WI38 (cell line): ENCODE measurements around the gene SOD2.
"Not testable (repeated sequence)": the region's sequence is repeated elsewhere in the genome, so short reads cannot be mapped to it uniquely, and the experiment has no call there.

Experiments
- H3K4me3 ChIP-seq: 2 replicates; pipeline ENCODE4 v1.5.1; 2011; ENCODE audit warnings: low read depth, mild to moderate bottlenecking, control low read depth, low read length
- TF ChIP-seq, protein P1 (sequence below): IDR thresholded peaks from 2 replicates; pipeline ENCODE4 v1.5.1; 2012; ENCODE audit warnings: low read depth, mild to moderate bottlenecking, control low read depth, low read length

The SOD2 gene

DNA sequence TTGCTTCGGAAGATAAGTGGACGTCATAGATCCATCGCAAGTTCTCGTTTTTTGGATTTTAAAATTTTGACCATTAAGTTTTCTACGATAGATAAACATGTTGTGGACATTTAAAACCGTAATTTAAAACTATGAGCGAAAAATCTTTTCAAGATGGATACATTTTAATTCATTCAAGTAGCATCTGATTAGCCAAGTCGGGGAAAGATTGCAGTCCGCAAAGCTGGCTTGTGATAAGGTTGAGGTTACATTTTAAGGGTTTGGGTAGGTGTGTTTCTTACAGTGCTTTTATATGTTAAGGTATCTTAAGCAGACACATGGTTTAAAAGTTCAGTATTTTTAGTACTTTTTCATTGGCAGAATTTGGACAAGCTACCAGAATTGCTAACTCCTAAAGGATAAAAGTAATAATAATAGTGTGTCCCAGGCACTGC lies 35.5 kb upstream of the SOD2 start:
- peak overlapping the region; percentile 87 for H3K4me3 ChIP-seq
- TF ChIP-seq, protein P1, sequence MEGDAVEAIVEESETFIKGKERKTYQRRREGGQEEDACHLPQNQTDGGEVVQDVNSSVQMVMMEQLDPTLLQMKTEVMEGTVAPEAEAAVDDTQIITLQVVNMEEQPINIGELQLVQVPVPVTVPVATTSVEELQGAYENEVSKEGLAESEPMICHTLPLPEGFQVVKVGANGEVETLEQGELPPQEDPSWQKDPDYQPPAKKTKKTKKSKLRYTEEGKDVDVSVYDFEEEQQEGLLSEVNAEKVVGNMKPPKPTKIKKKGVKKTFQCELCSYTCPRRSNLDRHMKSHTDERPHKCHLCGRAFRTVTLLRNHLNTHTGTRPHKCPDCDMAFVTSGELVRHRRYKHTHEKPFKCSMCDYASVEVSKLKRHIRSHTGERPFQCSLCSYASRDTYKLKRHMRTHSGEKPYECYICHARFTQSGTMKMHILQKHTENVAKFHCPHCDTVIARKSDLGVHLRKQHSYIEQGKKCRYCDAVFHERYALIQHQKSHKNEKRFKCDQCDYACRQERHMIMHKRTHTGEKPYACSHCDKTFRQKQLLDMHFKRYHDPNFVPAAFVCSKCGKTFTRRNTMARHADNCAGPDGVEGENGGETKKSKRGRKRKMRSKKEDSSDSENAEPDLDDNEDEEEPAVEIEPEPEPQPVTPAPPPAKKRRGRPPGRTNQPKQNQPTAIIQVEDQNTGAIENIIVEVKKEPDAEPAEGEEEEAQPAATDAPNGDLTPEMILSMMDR = no peak

DNA sequence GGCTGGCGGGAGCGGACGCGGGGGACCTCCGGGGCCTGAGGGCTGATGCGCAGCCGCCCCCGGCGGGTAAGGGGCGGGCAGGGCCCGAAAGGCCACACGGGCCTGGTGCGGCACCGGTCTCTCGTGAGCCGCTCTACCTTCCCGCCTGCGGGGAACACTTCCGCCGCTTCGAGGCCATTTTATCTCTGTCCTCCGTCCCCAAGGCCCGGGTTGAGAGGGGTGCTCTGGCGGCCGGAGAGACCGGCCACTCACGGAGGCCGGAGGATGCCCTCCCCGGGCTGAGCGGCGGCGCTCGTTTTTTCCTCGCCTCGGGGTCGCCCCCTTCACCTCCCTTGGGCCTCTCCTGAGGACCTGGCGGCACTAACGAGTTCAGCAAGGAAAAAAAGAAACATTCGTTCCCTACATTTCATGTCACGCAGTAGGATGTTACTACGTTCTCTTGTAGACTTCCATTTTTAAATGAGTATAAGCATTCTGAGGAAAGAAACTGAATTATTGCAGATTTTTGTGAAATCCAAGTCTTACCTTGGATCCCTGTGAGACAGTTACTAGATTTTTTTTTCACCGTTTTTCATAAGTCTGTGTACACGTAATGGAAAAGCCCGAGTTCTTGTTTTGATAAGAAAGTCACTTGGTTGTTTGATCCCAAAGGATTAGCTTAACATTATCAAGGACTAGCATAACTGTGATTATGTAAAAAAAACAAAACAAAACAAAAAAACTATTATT lies 34.8 kb upstream of the SOD2 start:
- TF ChIP-seq, protein P1 = no peak
- H3K4me3 ChIP-seq = peak overlapping the region; percentile 87

DNA sequence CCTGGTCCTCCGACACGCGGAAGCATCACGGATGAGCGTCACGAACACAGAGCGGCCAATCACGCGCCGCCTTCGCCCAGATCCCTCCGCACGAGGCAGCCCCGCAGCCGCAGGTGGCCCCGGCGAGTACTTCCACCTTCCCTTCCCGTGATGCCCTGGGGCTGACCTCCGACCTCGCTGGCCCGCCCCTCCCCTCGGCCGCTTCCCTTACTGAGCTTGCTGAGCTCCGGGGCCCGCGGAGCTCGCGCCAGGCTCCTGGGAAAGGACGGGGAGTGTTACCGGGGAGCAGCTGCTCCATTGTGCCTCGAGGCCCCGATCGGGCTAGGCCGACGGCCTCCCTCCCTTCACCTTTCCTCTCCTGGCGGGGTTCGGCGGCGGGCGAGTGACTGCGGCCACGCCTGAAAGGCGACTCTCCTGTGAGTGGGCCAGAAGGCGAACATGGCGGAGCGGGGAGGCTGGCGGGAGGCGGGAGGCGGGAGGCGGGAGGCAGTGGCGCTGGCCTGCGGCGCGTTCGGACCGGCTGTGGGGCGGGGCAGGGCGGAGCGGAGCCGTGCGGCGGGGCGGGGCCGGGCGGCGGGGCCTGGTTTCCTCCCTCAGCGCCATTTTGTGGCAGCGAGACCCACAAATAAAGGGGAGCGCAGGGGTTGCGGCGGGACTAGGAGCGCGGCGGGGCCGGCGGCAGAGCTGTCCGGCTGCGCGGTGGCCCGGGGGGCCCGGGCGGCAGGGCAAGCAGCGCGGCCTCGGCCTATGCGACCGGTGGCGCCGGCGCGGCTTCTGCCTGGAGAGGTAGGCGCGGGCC lies 34.1 kb upstream of the SOD2 start, which contains the start of gene WTAP:
Gene WTAP, plus strand, starts transcription at position 589 of the 799 bp plus-strand sequence. CDS start 8,760 bp downstream, outside the sequence.
- TF ChIP-seq, protein P1 = no peak
- peak within 1 kb of the TSS; percentile 87 for H3K4me3 ChIP-seq

DNA sequence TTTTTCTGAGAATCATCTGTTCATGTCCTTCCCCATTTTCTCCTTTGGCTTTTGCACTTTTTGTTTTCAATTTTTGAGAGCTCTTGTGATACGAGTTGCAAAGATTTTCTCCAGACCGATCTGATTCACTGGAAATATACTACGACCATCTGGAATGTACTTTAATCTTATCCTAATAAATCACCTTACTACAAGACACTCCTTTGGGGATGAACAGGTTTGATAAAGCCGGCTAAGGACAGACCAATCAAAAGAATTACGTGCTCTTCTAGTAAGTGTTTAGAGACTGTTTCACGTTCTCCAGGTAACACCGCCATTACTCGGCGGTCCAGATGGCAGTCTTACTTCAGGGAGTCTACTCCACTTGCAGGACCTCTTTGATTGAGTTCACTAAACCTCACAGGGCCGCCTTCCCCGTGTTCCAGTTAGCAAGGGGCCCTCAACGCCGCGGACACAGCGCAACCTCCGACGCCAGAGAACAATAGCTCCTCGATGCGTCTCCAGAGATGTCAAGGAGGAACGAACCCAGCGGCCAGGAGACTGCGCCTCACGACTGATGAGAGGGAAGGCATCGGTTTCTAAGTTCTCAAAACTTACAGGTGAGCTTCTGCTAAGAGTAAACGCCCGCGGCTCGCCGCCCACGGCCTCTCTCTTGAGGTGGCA lies 33.3 kb upstream of the SOD2 start:
- TF ChIP-seq, protein P1 = no peak
- H3K4me3 ChIP-seq = peak overlapping the region; percentile 87

DNA sequence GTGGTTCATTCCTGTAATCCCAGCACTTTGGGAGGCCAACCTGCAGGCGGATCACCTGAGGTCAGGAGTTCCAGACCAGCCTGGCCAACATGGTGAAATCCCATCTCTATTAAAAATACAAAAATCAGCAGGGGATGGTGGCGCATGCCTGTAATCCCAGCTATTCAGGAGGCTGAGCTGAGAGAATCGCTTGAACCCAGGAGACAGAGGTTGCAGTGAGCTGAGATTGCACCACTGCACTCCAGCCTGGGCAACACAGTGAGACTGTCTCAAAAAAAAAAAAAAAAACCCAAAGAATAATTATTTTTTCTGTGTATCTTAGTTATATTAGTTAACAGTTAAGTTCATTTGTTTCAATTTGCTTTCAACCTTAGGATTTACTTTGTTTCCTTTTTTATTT lies 32.2 kb upstream of the SOD2 start:
- not testable (repeated sequence) for H3K4me3 ChIP-seq

DNA sequence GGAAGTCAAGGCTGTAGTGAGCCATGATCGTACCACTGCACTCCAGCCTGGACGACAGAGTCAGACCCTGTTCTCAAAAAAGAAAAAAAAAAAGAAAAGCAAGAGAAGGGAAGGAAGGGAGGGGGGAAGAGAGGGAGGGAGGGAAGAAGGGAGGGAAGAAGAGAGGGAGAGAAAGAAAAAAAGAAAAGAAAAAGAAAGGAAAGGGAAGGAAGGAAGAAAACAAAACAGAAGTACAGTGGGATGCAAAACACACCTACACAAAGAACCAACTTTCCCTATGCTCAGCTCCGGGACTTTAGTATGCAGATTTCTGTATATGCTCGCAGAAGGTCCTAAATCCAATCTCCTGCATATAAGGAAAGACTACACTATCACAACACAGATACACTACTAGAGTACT lies 31.7 kb upstream of the SOD2 start:
- no peak overlapping the region for H3K4me3 ChIP-seq
- TF ChIP-seq, protein P1 = no peak

DNA sequence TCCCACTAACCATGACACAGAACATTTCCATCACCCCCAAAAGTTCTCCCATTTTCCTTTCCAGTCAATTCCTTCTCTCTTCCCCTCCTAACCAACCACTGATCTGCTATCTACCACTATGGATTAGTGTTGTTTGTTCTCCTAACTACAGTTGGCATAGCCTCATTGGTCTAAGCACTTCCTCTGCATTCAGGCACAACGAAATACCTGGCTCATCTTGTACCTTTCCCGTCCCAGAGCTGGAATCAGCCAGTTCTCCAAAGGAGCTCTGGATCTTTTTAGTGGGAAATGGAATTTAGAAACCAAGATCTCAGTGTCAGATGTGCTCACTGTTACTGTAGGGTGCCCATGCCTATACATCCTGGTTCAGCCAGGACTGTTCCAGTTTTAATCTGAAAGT lies 30.2 kb upstream of the SOD2 start:
- TF ChIP-seq, protein P1 = no peak
- H3K4me3 ChIP-seq = no peak overlapping the region
